ENCODE measurements around the gene SAMHD1.

SAMHD1 gene

GRCh38 chr20:36851490-36851889, 100.0 kb downstream of the SAMHD1 start:
- H3K27me3 ChIP-seq = no peaks in the 10 kb centered on the region
- no peak for TF ChIP-seq CTCF (IDR thresholded peaks at IDR 0.05)
- H3K36me3 ChIP-seq = no peaks in the 10 kb centered on the region
- peaks cover 8 to 88% (median 79%) of the 10 kb centered on the region in 4 donors for H3K4me1 ChIP-seq
- no peaks in the 10 kb centered on the region for H3K9me3 ChIP-seq
- DNase-seq = no peak
- peak overlapping the region; percentile 24 to 32 for H3K4me3 ChIP-seq
- peak overlapping the region; percentile 89 to 96 for H3K27ac ChIP-seq
- intact Hi-C loops (cut with DNase I; ENCODE audit: low total_unique reads) = no loop called here

GRCh38 chr20:36850759-36851158, 100.7 kb downstream of the SAMHD1 start:
- intact Hi-C loops (cut with DNase I; ENCODE audit: low total_unique reads) = no loop called here
- H3K9me3 ChIP-seq = no peaks in the 10 kb centered on the region
- H3K4me1 ChIP-seq = peaks cover 8 to 88% (median 79%) of the 10 kb centered on the region in 4 donors
- no peak for TF ChIP-seq CTCF (IDR thresholded peaks at IDR 0.05)
- no peaks in the 10 kb centered on the region for H3K36me3 ChIP-seq
- peak overlapping the region; percentile 89 to 96 for H3K27ac ChIP-seq
- no peak for DNase-seq
- no peak overlapping the region for H3K4me3 ChIP-seq
- no peaks in the 10 kb centered on the region for H3K27me3 ChIP-seq

- Histone ChIP-seq H3K9me3 (no peaks in the 10 kb centered on the region), H3K27me3 (no peaks in the 10 kb centered on the region), H3K27ac (peak overlapping the region; percentile 89 to 96), H3K4me3 (no peak overlapping the region), H3K36me3 (no peaks in the 10 kb centered on the region), H3K4me1 (peaks cover 8 to 88% (median 79%) of the 10 kb centered on the region in 4 donors)
- TF ChIP-seq CTCF (IDR thresholded peaks at IDR 0.05) = no peak
- intact Hi-C loops (cut with DNase I; ENCODE audit: low total_unique reads) = no loop called here
- DNase-seq = no peak
Measured at GRCh38 chr20:36849333-36850065, 102.0 kb downstream of the SAMHD1 start.

GRCh38 chr20:36848677-36849076, 102.8 kb downstream of the SAMHD1 start:
- Histone ChIP-seq H3K9me3 (no peaks in the 10 kb centered on the region), H3K4me3 (no peak overlapping the region), H3K27me3 (no peaks in the 10 kb centered on the region), H3K27ac (peak overlapping the region; percentile 89 to 96), H3K4me1 (peaks cover 8 to 88% (median 75%) of the 10 kb centered on the region in 4 donors), H3K36me3 (no peaks in the 10 kb centered on the region)
- no peak for DNase-seq
- TF ChIP-seq CTCF (IDR thresholded peaks at IDR 0.05) = no peak
- intact Hi-C loops (cut with DNase I; ENCODE audit: low total_unique reads) = no loop called here

- intact Hi-C loops (cut with DNase I; ENCODE audit: low total_unique reads) = no loop called here
- peak overlapping the region; percentile 89 to 96 for H3K27ac ChIP-seq
- peak; percentile 63 to 84 for DNase-seq
- no peak overlapping the region for H3K4me3 ChIP-seq
- H3K4me1 ChIP-seq = peaks cover 12 to 88% (median 76%) of the 10 kb centered on the region in 4 donors
- H3K27me3 ChIP-seq = no peaks in the 10 kb centered on the region
- H3K36me3 ChIP-seq = no peaks in the 10 kb centered on the region
- no peak for TF ChIP-seq CTCF (IDR thresholded peaks at IDR 0.05)
- H3K9me3 ChIP-seq = no peaks in the 10 kb centered on the region
Measured at GRCh38 chr20:36848078-36848660, 103.3 kb downstream of the SAMHD1 start.

Measured in tibial artery (tissue), 4 donors.